Common myeloid progenitor, CD34-positive (primary cell): ENCODE data around the gene CKAP4.

Experiments
- CTCF ChIA-PET: fragments of 350-600 bp; sonication (Branson Sonifier 250); formaldehyde crosslinking; loops from one replicate; lab custom pipeline; 2021; ENCODE audit warnings: antibody characterized with exemption; lab: Charles Lee
- POLR2A ChIA-PET: fragments of 350-600 bp; sonication (Branson Sonifier 250); formaldehyde crosslinking; loops from one replicate; lab custom pipeline; 2021; ENCODE audit warnings: antibody characterized with exemption; lab: Charles Lee
- DNase-seq, 3 donors: peaks; one replicate each; pipeline versions ENCODE4 v3.0.0 to v3.0.0-alpha.2; 2013
- H3K27ac ChIP-seq, 2 experiments: 1 replicate in 1 of 2; 2 replicates in 1 of 2; pipeline ENCODE4 v1.7.0; 2013; ENCODE audit warnings: inconsistent platforms in 2 of 2, low read length in 2 of 2, mild to moderate bottlenecking in 2 of 2, low read depth in 1 of 2, moderate library complexity in 1 of 2; ENCODE audit not compliant: severe bottlenecking in 2 of 2, insufficient read depth in 1 of 2, poor library complexity in 1 of 2
- H3K27me3 ChIP-seq, 5 experiments: replicated peaks in 2 of 5; 1 replicate in 3 of 5; 2 replicates in 2 of 5; pipeline versions ENCODE4 v1.6.1 to v1.7.0; 2013; ENCODE audit warnings: low read length in 4 of 5, mild to moderate bottlenecking in 2 of 5, moderate library complexity in 2 of 5, inconsistent platforms in 1 of 5; ENCODE audit not compliant: insufficient read depth in 5 of 5, control insufficient read depth in 4 of 5
- H3K36me3 ChIP-seq, 4 experiments: 1 replicate in 2 of 4; 2 replicates in 2 of 4; pipeline versions ENCODE4 v1.6.1 to v1.7.0; 2013; ENCODE audit warnings: low read length in 3 of 4, control low read depth in 1 of 4, mild to moderate bottlenecking in 1 of 4; ENCODE audit not compliant: control insufficient read depth in 4 of 4, insufficient read depth in 4 of 4
- H3K4me1 ChIP-seq, 4 experiments: 1 replicate in 3 of 4; 2 replicates in 1 of 4; pipeline versions ENCODE4 v1.6.1 to v1.7.1; 2013; ENCODE audit warnings: low read length in 3 of 4, mild to moderate bottlenecking in 3 of 4, control low read depth in 1 of 4, inconsistent platforms in 1 of 4, moderate library complexity in 1 of 4; ENCODE audit not compliant: control insufficient read depth in 4 of 4, insufficient read depth in 4 of 4; ENCODE audit errors: control extremely low read depth in 1 of 4
- H3K4me3 ChIP-seq, 7 experiments: 1 replicate in 4 of 7; 2 replicates in 3 of 7; pipeline versions ENCODE4 v1.5.1 to v1.7.0; 2013; ENCODE audit warnings: mild to moderate bottlenecking in 7 of 7, low read length in 6 of 7, moderate library complexity in 6 of 7, inconsistent platforms in 2 of 7, low read depth in 2 of 7, control low read depth in 1 of 7; ENCODE audit not compliant: insufficient read depth in 4 of 7, control insufficient read depth in 1 of 7; ENCODE audit errors: extremely low read depth in 1 of 7
- H3K9me3 ChIP-seq, 5 experiments: 1 replicate in 4 of 5; 2 replicates in 1 of 5; pipeline versions ENCODE4 v1.6.1 to v1.7.1; 2013; ENCODE audit warnings: low read length in 4 of 5, mild to moderate bottlenecking in 2 of 5, inconsistent platforms in 1 of 5, low read depth in 1 of 5, moderate library complexity in 1 of 5; ENCODE audit not compliant: control insufficient read depth in 4 of 5, insufficient read depth in 2 of 5; ENCODE audit errors: control extremely low read depth in 1 of 5
- WGBS: methylation state at CpG from one replicate; pipeline ENCODE4 v1.1.5; 2013; ENCODE audit not compliant: insufficient coverage; 5-methylcytosine and 5-hydroxymethylcytosine counted together

The CKAP4 gene

DNA sequence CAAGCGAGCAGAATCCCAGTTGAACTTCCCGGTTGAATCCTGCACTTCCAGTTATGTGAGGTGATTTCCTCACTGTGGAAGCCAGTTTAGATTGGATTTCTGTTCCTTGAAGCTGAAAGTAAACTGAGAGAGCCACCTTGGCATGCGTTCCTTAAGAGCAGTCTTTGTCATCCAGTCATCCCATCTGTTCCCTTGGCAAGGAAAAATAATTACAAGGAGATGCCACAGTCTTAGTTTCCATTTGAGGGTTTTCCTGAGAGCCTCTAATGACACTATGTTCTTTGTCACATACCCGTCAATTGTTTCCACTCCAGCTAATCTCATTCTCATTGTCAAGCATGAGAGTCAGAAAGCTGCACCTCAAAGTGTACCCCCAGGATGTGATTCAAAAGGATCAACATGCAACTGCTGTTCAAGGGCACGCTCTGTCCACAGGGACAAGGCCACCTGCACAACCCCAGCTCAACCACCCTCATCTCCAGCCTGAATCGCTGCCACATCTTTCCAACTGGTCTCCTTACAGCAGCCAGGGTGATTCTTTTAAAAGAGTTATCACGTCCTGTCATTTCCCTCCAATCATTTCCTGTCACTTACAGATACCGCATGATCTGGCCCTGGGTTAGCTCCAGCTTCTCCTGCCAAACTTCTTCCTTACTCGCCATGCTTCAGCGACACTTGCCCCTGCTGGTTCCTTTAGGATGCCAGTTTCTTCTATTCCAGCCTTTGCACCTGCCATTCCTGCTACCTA lies 36.7 kb upstream of the CKAP4 start:
- H3K4me1 ChIP-seq = peaks cover 0 to 7% (median 1%) of the 10 kb centered on the region in 4 experiments
- peaks cover 0 to 2% (median 0%) of the 10 kb centered on the region in 5 experiments for H3K27me3 ChIP-seq
- H3K27ac ChIP-seq = no peak overlapping the region
- CTCF ChIA-PET = interaction anchor here (0.9 to 3.4 kb wide), 6 partner anchors 13 to 61 kb away, joined by 3 to 43 read pairs (median 4); no protein-coding TSS in a partner anchor
- H3K9me3 ChIP-seq = peaks cover 0 to 13% (median 8%) of the 10 kb centered on the region in 5 experiments
- POLR2A ChIA-PET = no interaction called here
- no peak overlapping the region for H3K4me3 ChIP-seq
- DNase-seq = peak in 1 of 3 donors; percentile 32
- no peaks in the 10 kb centered on the region for H3K36me3 ChIP-seq
- WGBS = 43% methylated on average over 10 of the region's 10 CpGs

DNA sequence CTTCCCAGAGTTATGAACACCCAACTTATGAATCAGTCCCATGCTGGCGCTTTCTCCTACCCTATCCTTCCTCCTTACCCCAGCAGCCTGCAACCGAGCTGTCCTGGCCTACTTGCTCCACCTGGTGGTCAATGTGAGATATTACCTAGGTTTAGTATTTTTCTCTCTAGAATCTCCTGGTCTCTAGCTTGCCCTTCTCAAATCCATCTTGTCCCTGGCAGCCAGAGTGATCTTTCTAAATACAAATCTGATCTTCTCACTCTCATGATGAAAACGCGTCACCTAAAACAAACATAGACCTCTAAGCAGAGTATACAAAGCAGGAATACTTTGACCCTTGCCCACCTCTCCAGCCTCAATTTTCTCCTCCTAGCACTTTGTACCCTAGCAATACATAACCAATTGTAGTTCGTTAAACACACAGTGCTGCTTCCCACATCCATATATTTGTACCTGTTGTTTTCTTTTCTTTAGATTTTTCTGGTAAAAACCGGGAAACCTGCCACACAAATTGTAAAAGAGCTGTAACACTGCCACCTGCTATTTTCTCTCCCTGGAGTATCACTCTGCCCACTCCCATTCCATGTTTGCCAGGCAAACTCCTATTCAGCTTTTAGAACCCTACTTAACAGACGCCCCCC lies 34.8 kb upstream of the CKAP4 start:
- peaks cover 0 to 7% (median 1%) of the 10 kb centered on the region in 4 experiments for H3K4me1 ChIP-seq
- peaks cover 0 to 13% (median 8%) of the 10 kb centered on the region in 5 experiments for H3K9me3 ChIP-seq
- H3K4me3 ChIP-seq = no peak overlapping the region
- no peak overlapping the region for H3K27ac ChIP-seq
- DNase-seq = peak; percentile 58 to 77 (median 73)
- ChIA-PET POLR2A (interaction anchor here (0.6 kb wide), 1 partner anchor 10 kb away, joined by 3 read pairs; no protein-coding TSS in a partner anchor), CTCF (interaction anchor here (0.6 to 3.4 kb wide), 23 partner anchors 9 to 862 kb away, joined by 3 to 43 read pairs (median 4); partner anchors contain the start of genes POLR3B and TCP11L2)
- WGBS = 70% methylated on average over 4 of the region's 7 CpGs
- H3K36me3 ChIP-seq = no peaks in the 10 kb centered on the region
- H3K27me3 ChIP-seq = peaks cover 0 to 2% (median 0%) of the 10 kb centered on the region in 5 experiments

DNA sequence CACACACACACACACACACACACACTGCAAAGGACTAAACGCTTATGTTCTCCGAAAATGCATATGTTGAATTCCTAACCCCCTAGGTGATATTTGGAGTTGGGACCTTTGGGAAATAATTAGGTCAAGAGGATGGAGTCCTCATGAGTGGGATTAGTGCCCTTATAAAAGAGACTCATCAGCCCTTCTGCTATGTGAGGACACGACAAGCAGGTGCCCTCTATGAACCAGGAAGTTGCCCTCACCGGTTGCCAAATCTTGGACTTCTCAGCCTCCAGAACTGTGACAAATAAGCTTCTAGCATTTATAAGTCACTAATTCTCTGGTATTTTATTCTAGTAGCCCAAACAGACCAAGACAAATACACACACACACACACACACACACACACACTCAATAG lies 34.0 kb upstream of the CKAP4 start:
- no peak for DNase-seq
- Histone ChIP-seq H3K4me1 (peaks cover 0 to 7% (median 1%) of the 10 kb centered on the region in 4 experiments), H3K27me3 (peaks cover 0 to 2% (median 0%) of the 10 kb centered on the region in 5 experiments), H3K27ac (no peak overlapping the region), H3K4me3 (no peak overlapping the region), H3K36me3 (no peaks in the 10 kb centered on the region), H3K9me3 (peaks cover 0 to 13% (median 8%) of the 10 kb centered on the region in 5 experiments)
- ChIA-PET POLR2A (no interaction called here), CTCF (interaction anchor here (0.6 to 3.4 kb wide), 15 partner anchors 9 to 76 kb away, joined by 3 to 43 read pairs (median 6); partner anchors contain the start of genes POLR3B and TCP11L2)
- WGBS = 100% methylated on average over 3 of the region's 4 CpGs

DNA sequence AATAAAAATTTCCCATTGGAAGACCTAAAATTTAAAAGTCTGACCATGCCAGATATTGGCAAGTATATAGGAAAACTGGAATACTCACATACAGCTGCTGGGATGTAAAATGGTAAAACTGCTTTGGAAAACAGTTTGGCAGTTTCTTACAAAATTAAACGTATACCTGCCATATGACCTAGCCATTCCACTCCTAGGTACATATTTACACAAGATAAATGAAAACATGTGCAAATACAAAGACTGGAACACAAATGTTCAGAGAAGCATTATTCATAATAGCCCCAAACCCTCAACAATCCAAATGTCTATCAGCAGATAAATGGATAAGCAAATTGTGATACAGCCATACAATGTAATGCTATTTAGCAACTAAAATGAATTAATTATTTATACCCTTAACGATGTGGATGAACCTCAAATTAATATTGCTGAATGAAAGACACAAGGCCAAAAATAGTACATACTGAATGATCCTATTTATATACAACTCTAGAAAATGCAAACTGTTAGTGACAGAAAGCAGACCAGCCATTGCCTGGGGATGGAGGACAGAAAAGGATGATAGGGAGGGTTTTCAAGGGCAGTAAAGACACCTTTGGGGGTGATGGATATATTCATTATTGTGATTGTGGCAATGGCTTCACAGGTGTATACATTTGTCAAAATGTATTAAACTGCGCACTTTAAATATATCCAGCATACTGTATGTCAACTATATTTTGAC lies 33.4 kb upstream of the CKAP4 start:
- H3K27me3 ChIP-seq = peaks cover 0 to 2% (median 0%) of the 10 kb centered on the region in 5 experiments
- ChIA-PET POLR2A (no interaction called here), CTCF (interaction anchor here (0.6 to 3.4 kb wide), 11 partner anchors 8 to 58 kb away, joined by 3 to 43 read pairs (median 6); partner anchors contain the start of gene TCP11L2)
- DNase-seq = no peak
- H3K4me3 ChIP-seq = no peak overlapping the region
- H3K27ac ChIP-seq = no peak overlapping the region
- H3K9me3 ChIP-seq = peaks cover 0 to 13% (median 8%) of the 10 kb centered on the region in 5 experiments
- WGBS = 100% methylated on average over 1 of the region's 3 CpGs
- no peaks in the 10 kb centered on the region for H3K36me3 ChIP-seq
- H3K4me1 ChIP-seq = peaks cover 0 to 7% (median 1%) of the 10 kb centered on the region in 4 experiments

DNA sequence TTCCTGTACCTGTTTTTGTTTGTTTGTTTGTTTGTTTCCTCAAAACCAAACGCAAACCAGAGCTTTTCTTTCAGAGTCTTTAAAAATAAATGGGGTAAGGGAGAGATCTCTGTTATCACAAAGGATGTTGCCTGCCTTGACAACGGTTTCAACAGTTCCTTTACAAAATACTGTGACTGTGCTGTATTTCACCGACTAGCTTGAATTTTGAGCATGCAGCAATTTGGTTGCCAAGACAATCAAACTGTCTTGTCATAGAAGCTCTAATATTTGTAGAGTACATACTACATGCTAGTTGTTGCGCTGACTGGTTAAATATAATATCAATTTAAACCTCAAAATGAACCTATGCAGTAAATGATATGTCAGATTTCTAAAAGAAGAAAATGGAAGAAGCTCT lies 32.3 kb upstream of the CKAP4 start:
- ChIA-PET POLR2A (interaction anchor here (0.6 kb wide), 1 partner anchor 51 kb away, joined by 3 read pairs; no protein-coding TSS in a partner anchor), CTCF (interaction anchor here (1.0 to 2.6 kb wide), 7 partner anchors 9 to 56 kb away, joined by 3 to 10 read pairs (median 5); no protein-coding TSS in a partner anchor)
- H3K4me1 ChIP-seq = peaks cover 0 to 7% (median 1%) of the 10 kb centered on the region in 4 experiments
- peak in 1 of 3 donors; percentile 28 for DNase-seq
- no peak overlapping the region for H3K4me3 ChIP-seq
- 100% methylated on average over 1 of the region's 4 CpGs for WGBS
- no peak overlapping the region for H3K27ac ChIP-seq
- peaks cover 0 to 13% (median 8%) of the 10 kb centered on the region in 5 experiments for H3K9me3 ChIP-seq
- H3K27me3 ChIP-seq = peaks cover 0 to 2% (median 0%) of the 10 kb centered on the region in 5 experiments
- H3K36me3 ChIP-seq = no peaks in the 10 kb centered on the region

DNA sequence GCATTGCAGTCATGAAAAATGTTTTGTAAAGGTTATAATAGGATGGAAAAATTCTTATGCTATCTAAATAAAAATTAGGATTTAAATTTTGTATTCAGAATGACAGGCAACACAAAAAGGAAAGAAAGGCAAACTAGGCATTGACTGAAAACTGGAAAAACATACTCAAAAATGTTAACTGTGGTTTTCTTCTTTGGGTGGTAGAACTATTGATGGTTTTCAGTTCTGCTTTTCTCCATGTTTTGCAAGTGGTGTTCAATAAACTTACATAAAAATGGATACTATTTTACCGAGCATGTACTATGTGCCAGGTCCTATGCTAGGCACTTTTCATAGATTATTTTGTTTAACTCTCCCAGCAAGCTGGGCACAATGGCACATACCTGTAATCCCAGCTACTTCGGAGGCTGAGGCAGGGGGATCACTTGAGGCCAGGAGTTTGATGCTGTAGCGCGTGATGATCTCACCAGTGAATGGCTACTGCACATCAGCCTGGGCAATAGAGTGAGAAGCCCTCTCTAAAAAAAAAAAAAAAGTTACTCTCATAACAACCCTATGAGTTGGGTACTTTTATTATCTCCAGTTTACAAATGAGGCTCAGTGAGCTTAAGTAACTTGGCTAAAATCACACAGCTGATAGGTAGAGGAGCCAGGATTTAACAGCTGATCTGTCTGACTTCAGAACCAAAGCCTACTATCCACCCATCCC lies 28.4 kb upstream of the CKAP4 start:
- ChIA-PET CTCF (interaction anchor here (2.8 to 3.1 kb wide), 2 partner anchors 11 to 49 kb away, joined by 6 to 13 read pairs; no protein-coding TSS in a partner anchor), POLR2A (no interaction called here)
- no peak for DNase-seq
- Histone ChIP-seq H3K36me3 (no peaks in the 10 kb centered on the region), H3K4me3 (no peak overlapping the region), H3K27me3 (no peaks in the 10 kb centered on the region), H3K4me1 (peaks cover 0 to 3% (median 0%) of the 10 kb centered on the region in 4 experiments), H3K9me3 (peaks cover 0 to under 1% (median 0%) of the 10 kb centered on the region in 5 experiments), H3K27ac (no peak overlapping the region)
- WGBS = 100% methylated on average over 3 of the region's 4 CpGs
